ENCODE results near the gene IFI27. TPM values are rescaled to one million over a fixed set of nuclear protein-coding genes. Genes with fewer than 3 reads are reported as not detected.
A peak's percentile ranks its signal among the peaks of the same experiment; 100 is the strongest.

Gene IFI27
- total RNA-seq, 1 donor from 2014 or later, result 3.8 TPM

DNA sequence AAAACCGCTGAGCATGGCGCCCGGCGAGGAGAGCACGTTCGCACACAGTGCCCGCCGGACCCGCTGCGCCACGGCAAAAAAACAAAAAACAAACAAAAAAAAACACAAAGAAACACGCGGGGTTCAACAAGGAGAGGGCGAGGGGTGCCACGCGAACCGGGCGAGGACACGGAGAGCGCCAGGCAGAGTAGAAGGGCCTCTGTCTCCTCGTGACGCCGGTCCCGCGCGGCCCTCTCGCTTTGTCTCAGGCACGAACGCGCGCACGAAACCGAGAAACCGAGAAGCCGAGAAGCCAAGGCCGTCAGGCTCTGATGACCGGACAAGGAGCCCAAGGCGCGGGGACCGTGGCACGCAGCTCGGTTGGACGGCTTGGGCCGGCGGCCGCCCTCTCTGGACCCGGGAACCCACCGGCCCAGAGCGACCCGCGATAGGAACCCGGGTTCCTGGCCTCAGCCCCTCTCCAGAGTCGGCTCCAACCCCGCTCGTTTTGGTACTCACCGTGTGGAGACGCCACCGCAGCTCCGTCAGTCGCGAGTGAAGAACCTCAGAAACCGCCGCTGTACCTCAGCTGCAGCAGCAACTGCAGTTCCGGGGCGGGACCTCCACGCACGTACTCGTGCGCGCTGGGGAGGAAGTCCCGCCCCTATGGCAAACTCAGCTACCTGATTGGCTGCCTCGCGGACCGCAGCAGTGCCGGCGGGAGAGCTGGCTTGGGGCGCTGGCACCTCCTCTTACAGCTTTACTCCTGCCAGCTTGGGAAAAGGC is 29.7 kb upstream of the IFI27 start, which contains the start of the genes DDX24 and IFI27L1:
Gene DDX24, minus strand, starts transcription at position 582 of the 765 bp plus-strand sequence. CDS start 1,460 bp downstream, outside the sequence.
Gene IFI27L1, plus strand, starts transcription at position 690 of the 765 bp plus-strand sequence. CDS start 15,628 bp downstream, outside the sequence.
- TF ChIP-seq CTCF (IDR thresholded peaks at IDR 0.05; ENCODE audit: unreplicated experiment), result no peak
- Mint-ChIP-seq H3K27ac (ENCODE audit: unreplicated experiment) (peak within 1 kb of the TSS; percentile 82), H3K36me3 (ENCODE audit: low read depth, unreplicated experiment) (peaks cover 11% of the 10 kb centered on the region), H3K27me3 (ENCODE audit: unreplicated experiment) (peaks cover 5% of the 10 kb centered on the region), H3K9me3 (ENCODE audit: unreplicated experiment) (no peaks in the 10 kb centered on the region), H3K4me3 (ENCODE audit: unreplicated experiment) (peak within 1 kb of the TSS; percentile 100), H3K4me1 (ENCODE audit: unreplicated experiment) (peaks cover 33% of the 10 kb centered on the region)
- peak; percentile 94 for DNase-seq (ENCODE audit: low spot score)

DNA sequence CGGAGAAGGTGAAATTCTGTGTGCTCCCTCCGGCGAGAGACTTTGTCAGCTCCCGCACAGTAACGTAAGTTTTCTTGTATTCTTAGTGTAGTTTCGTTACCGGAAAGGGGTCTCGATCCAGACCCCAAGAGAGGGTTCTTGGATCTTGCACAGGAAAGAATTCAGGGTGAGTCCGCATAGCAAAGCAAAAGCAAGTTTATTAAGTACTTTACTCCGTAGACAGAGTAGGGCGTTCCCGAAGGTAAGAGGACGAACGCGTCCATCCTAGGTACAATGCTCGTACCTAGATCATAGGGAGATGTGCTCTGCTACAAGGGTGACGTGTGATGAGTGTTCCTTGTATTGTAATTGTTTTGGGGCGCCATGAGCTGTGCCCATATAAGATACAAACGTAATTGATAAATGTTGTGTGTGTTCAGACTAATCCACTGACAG is 29.1 kb upstream of the IFI27 start:
- peak overlapping the region; percentile 58 for H3K27ac Mint-ChIP-seq (ENCODE audit: unreplicated experiment)
- peaks cover 11% of the 10 kb centered on the region for H3K36me3 Mint-ChIP-seq (ENCODE audit: low read depth, unreplicated experiment)
- peaks cover 33% of the 10 kb centered on the region for H3K4me1 Mint-ChIP-seq (ENCODE audit: unreplicated experiment)
- DNase-seq (ENCODE audit: low spot score), result no peak
- H3K9me3 Mint-ChIP-seq (ENCODE audit: unreplicated experiment), result no peaks in the 10 kb centered on the region
- H3K4me3 Mint-ChIP-seq (ENCODE audit: unreplicated experiment), result peak overlapping the region; percentile 97
- H3K27me3 Mint-ChIP-seq (ENCODE audit: unreplicated experiment), result peaks cover 5% of the 10 kb centered on the region
- TF ChIP-seq CTCF (IDR thresholded peaks at IDR 0.05; ENCODE audit: unreplicated experiment), result no peak

DNA sequence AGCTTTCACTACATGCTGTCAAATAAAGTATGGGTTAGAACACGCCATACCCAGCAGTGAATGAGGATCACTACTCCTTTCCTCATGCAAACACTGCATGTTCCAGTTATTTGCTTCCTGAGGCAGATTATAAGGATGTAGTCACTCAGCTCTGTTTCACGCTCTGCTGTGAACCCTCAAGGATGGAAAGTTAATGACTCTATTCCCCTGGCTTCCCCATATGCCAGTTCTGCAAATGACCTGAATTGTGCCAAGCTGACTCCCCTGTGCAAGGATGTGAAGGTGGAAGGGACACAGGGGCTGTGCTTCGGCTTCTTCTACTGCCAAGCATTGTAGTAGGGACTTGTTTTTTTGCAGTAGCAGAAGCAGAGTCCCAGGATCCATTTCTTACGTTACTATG is 22.6 kb upstream of the IFI27 start:
- Mint-ChIP-seq H3K4me1 (ENCODE audit: unreplicated experiment) (peaks cover 3% of the 10 kb centered on the region), H3K9me3 (ENCODE audit: unreplicated experiment) (no peaks in the 10 kb centered on the region), H3K36me3 (ENCODE audit: low read depth, unreplicated experiment) (no peaks in the 10 kb centered on the region), H3K27me3 (ENCODE audit: unreplicated experiment) (no peaks in the 10 kb centered on the region), H3K27ac (ENCODE audit: unreplicated experiment) (no peak overlapping the region), H3K4me3 (ENCODE audit: unreplicated experiment) (no peak overlapping the region)
- TF ChIP-seq CTCF (IDR thresholded peaks at IDR 0.05; ENCODE audit: unreplicated experiment), result no peak
- no peak for DNase-seq (ENCODE audit: low spot score)

DNA sequence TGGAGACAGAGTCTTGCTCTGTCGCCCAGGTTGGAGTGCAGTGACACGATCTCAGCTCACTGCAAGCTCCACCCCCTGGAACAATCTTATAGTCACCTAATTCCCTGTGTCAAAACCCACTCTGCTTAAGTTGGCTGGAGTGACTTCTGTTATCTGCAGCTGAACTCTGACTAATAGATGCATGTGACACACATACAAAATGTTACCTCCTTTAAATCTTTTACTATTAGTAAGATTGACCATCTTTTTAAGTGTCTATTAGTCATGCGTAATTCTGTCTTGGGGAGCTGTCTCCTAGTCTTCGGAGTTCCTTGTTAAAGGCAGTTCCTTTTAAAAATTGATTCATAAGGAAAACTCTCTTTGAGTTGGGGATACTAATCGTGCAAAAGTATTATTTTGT is 22.0 kb upstream of the IFI27 start:
- no peaks in the 10 kb centered on the region for H3K27me3 Mint-ChIP-seq (ENCODE audit: unreplicated experiment)
- TF ChIP-seq CTCF (IDR thresholded peaks at IDR 0.05; ENCODE audit: unreplicated experiment), result no peak
- no peaks in the 10 kb centered on the region for H3K9me3 Mint-ChIP-seq (ENCODE audit: unreplicated experiment)
- H3K4me3 Mint-ChIP-seq (ENCODE audit: unreplicated experiment), result no peak overlapping the region
- no peaks in the 10 kb centered on the region for H3K36me3 Mint-ChIP-seq (ENCODE audit: low read depth, unreplicated experiment)
- H3K4me1 Mint-ChIP-seq (ENCODE audit: unreplicated experiment), result peaks cover 3% of the 10 kb centered on the region
- H3K27ac Mint-ChIP-seq (ENCODE audit: unreplicated experiment), result no peak overlapping the region
- no peak for DNase-seq (ENCODE audit: low spot score)

GRCh38 chr14:94089479-94089878 is 21.1 kb upstream of the IFI27 start:
- no peak overlapping the region for H3K4me3 Mint-ChIP-seq (ENCODE audit: unreplicated experiment)
- TF ChIP-seq CTCF (IDR thresholded peaks at IDR 0.05; ENCODE audit: unreplicated experiment), result no peak
- H3K4me1 Mint-ChIP-seq (ENCODE audit: unreplicated experiment), result peaks cover under 1% of the 10 kb centered on the region
- H3K36me3 Mint-ChIP-seq (ENCODE audit: low read depth, unreplicated experiment), result no peaks in the 10 kb centered on the region
- H3K27ac Mint-ChIP-seq (ENCODE audit: unreplicated experiment), result no peak overlapping the region
- no peaks in the 10 kb centered on the region for H3K27me3 Mint-ChIP-seq (ENCODE audit: unreplicated experiment)
- no peaks in the 10 kb centered on the region for H3K9me3 Mint-ChIP-seq (ENCODE audit: unreplicated experiment)
- DNase-seq (ENCODE audit: low spot score), result no peak
